Right lobe of liver (tissue), 6 donors: ENCODE results near the gene GBE1. TPM values are rescaled to one million over a fixed set of nuclear protein-coding genes. Genes with fewer than 3 reads are reported as not detected.
A peak's percentile ranks its signal among the peaks of the same experiment; 100 is the strongest.

Experiments used
- ATAC-seq, 4 donors: fragments of 200-7000 bp; cut with Tn5 transposase; one replicate each; pipeline ENCODE4 v1.9.1; 2020; ENCODE audit warnings: mild to moderate bottlenecking in 4 of 4, moderate library complexity in 4 of 4
- DNase-seq, 3 donors: peaks; one replicate each; pipeline ENCODE4 v3.0.0-alpha.2; 2020
- H3K27ac ChIP-seq, 3 donors: fragments of 200-600 bp; one replicate each; pipeline ENCODE4 v1.8.0; 2022
- H3K27me3 ChIP-seq, 2 donors: fragments of 200-600 bp; one replicate each; pipeline ENCODE4 v1.8.0; 2022
- H3K36me3 ChIP-seq, 4 donors: fragments of 200-600 bp; sonication (generic) in 1 of 4; one replicate each; pipeline versions ENCODE4 v1.5.1 to v1.8.0; 2017 to 2022; ENCODE audit warnings: control low read depth in 1 of 4
- H3K4me1 ChIP-seq, 4 donors: fragments of 200-600 bp; sonication (generic) in 1 of 4; one replicate each; pipeline versions ENCODE4 v1.5.1 to v1.8.0; 2017 to 2022; ENCODE audit warnings: control low read depth in 1 of 4
- H3K4me3 ChIP-seq, 3 donors: fragments of 200-600 bp; one replicate each; pipeline ENCODE4 v1.8.0; 2022
- H3K9me3 ChIP-seq, 4 donors: fragments of 200-600 bp; sonication (generic) in 1 of 4; one replicate each; pipeline versions ENCODE4 v1.5.1 to v1.8.0; 2017 to 2022; ENCODE audit warnings: control low read depth in 1 of 4
- POLR2A ChIP-seq: fragments of 450-650 bp; IDR thresholded peaks from one replicate; pipeline ENCODE4 v1.6.1; 2017; ENCODE audit warnings: antibody characterized with exemption, mild to moderate bottlenecking
- WGBS: methylation state at CpG from one replicate; pipeline ENCODE4 v1.1.6; 2018; ENCODE audit warnings: low coverage, low lambda C conversion rate; ENCODE audit not compliant: insufficient coverage; ENCODE audit errors: missing lambda C conversion rate; 5-methylcytosine and 5-hydroxymethylcytosine counted together
- intact Hi-C, 2 donors: fragments of 100-400 bp; cut with DNase I; formaldehyde crosslinking; loops; one replicate each; pipeline versions ENCODE4 v1.11.2 to v1.14.1; 2022
- total RNA-seq, 6 experiments: library from RNA; depleted of rRNA in 2 of 6; stranded (reverse); fragments of >200 nt in 2 of 6; fragmentation: NEBNext Ultra II Directional in 3 of 6; extraction: Animal tissue kit (Norgen Biotek cat#: 25700) in 3 of 6; gene quantifications; one replicate each; pipeline versions ENCODE4 v1.1.0 to v1.2.4, GENCODE V29; 2016 to 2023
- TF ChIP-seq, protein P1 (sequence below), 4 donors: fragments of 200-600 bp in 3 of 4; fragments of 450-650 bp in 1 of 4; IDR thresholded peaks; one replicate each; pipeline versions ENCODE4 v1.5.1 to v1.8.0; 2016 to 2022; ENCODE audit warnings: antibody characterized with exemption in 4 of 4, mild to moderate bottlenecking in 2 of 4
- donor health status: DM: no; HTN: yes; CAD: no.
- donor health status: DM: no; HTN: no; CAD: no.
- donor health status: DM: no; HTN: no; CAD: no.
- donor health status: DM: no; HTN: yes; CAD: no.
- donor health status: DM: no; HTN: yes; CAD: no.

The GBE1 gene
- total RNA-seq, 6 experiments from 2014 or later = 27.3 to 66.0 (median 57.3) TPM

DNA sequence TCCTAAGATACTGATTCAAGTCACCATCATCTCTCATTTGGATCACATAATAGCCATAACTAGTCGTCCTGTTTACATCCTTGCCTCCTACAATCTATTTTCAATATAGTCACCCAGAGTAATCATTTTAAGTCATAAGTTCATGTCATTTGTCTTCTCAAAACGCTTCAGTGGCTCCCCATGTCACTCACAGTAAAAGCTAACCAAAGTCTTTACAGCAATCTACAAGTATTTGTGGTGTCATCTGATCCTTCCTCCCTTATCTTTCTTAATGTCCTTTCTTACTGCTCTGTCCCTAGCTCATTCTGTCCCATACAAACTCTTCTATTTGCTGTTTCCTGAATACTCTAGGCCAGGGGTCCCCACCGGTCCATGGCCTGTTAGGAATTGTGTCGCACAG is 28.8 kb downstream of the GBE1 start:
- H3K27me3 ChIP-seq = no peaks in the 10 kb centered on the region
- H3K36me3 ChIP-seq = no peaks in the 10 kb centered on the region
- WGBS = 83% methylated on average over 4 of the region's 4 CpGs
- TF ChIP-seq POLR2A = no peak
- TF ChIP-seq, protein P1, sequence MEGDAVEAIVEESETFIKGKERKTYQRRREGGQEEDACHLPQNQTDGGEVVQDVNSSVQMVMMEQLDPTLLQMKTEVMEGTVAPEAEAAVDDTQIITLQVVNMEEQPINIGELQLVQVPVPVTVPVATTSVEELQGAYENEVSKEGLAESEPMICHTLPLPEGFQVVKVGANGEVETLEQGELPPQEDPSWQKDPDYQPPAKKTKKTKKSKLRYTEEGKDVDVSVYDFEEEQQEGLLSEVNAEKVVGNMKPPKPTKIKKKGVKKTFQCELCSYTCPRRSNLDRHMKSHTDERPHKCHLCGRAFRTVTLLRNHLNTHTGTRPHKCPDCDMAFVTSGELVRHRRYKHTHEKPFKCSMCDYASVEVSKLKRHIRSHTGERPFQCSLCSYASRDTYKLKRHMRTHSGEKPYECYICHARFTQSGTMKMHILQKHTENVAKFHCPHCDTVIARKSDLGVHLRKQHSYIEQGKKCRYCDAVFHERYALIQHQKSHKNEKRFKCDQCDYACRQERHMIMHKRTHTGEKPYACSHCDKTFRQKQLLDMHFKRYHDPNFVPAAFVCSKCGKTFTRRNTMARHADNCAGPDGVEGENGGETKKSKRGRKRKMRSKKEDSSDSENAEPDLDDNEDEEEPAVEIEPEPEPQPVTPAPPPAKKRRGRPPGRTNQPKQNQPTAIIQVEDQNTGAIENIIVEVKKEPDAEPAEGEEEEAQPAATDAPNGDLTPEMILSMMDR (IDR thresholded peaks at IDR 0.05) = no peak
- ATAC-seq (no peak), DNase-seq (no peak)
- no peaks in the 10 kb centered on the region for H3K9me3 ChIP-seq
- peaks cover 0 to 17% (median 3%) of the 10 kb centered on the region in 4 donors for H3K4me1 ChIP-seq
- no peak overlapping the region for H3K4me3 ChIP-seq
- H3K27ac ChIP-seq = no peak overlapping the region
- intact Hi-C loops = no loop called here

DNA sequence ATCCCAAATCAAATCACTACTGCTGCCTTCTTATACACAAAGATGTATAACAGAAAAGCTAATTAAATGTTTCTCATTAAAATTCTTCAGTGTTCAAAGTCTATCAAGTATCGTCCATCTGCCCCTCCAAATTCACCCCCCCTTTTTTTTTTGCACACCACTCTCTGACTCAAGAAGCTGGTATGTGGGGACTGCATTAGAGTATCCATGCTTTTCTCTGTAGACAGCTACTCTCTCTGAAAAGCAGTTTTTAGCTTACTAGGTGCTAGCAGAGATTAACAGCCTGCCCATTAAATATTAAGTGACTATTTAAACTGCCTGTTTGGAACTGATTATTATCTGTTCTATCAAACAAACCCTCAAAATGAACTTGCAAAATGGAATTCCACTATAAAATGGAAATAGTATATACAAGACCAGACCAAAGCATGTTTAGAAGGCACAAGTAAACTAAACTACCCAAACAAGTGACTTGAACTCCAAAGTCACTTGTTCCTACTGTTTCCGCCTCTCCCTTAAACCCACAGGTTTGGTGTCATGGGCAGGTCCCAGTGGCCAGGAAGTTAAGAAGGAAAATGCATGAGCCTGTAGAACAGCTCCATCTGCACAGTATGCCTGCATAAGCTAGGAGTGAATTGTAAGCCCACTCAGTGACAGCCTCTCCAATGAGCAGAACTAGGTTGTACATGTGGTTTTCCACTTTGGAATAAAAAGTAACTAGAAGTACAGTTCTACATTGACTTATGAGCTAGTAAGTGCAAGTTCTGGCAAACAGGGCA is 32.5 kb downstream of the GBE1 start:
- ATAC-seq = peak; percentile 52 to 60 (median 58)
- Histone ChIP-seq H3K27me3 (no peaks in the 10 kb centered on the region), H3K9me3 (no peaks in the 10 kb centered on the region), H3K4me1 (peaks cover 0 to 32% (median 7%) of the 10 kb centered on the region in 4 donors), H3K4me3 (peak overlapping the region in 1 of 3 donors; percentile 1), H3K27ac (peak overlapping the region in 2 of 3 donors; percentile 5 to 24), H3K36me3 (no peaks in the 10 kb centered on the region)
- no peak for TF ChIP-seq POLR2A
- TF ChIP-seq, protein P1 (IDR thresholded peaks at IDR 0.05) = no peak
- intact Hi-C loops = no loop called here
- no peak for DNase-seq
- WGBS = 45% methylated on average over 2 of the region's 2 CpGs

DNA sequence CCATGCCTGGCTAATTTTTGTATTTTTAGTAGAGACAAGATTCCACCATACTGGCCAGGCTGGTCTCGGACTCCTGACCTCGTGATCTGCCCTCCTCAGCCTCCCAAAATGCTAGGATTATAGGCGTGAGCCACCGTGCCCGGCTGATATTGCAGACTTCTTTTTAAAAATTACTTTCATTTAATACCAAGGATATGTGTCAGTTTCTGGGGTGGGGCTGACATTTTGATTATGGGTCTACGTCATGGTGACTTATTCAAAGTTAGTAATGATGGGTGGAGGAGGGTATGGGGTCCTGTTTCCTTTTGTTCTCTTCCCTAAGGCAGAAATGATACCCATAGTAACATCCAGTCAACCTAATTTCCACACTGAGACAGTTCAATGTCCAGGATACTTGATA is 34.7 kb downstream of the GBE1 start:
- peaks cover 0 to 39% (median 7%) of the 10 kb centered on the region in 4 donors for H3K4me1 ChIP-seq
- 83% methylated on average over 4 of the region's 6 CpGs for WGBS
- TF ChIP-seq, protein P1 (IDR thresholded peaks at IDR 0.05) = no peak
- TF ChIP-seq POLR2A = no peak
- H3K27me3 ChIP-seq = no peaks in the 10 kb centered on the region
- no peak overlapping the region for H3K27ac ChIP-seq
- no peaks in the 10 kb centered on the region for H3K36me3 ChIP-seq
- H3K4me3 ChIP-seq = no peak overlapping the region
- ATAC-seq = no peak
- H3K9me3 ChIP-seq = no peaks in the 10 kb centered on the region
- intact Hi-C loops = no loop called here
- DNase-seq = no peak

DNA sequence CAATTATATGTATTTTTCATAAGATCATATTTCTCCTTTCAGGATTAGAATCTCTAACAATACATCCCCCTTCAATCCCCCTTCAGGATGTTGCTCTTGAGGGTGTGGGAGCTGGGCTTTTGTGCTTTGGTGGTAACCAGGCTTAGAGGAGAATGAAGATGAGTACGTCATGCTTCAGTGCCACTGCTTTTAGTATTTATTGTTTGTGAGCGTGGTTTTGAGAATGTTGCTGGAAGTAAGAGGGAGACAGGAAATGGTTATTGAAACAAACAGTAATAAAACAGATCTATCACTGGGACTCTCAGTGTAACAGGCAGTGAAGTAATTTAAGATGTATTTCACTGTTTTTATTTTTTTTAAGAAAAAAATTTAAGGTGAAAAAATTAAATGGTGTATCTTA is 35.3 kb downstream of the GBE1 start:
- no peak for DNase-seq
- intact Hi-C loops = no loop called here
- WGBS = 73% methylated on average over 2 of the region's 2 CpGs
- no peak for TF ChIP-seq POLR2A
- TF ChIP-seq, protein P1 (IDR thresholded peaks at IDR 0.05) = no peak
- ATAC-seq = no peak
- Histone ChIP-seq H3K36me3 (no peaks in the 10 kb centered on the region), H3K4me1 (peaks cover 0 to 39% (median 7%) of the 10 kb centered on the region in 4 donors), H3K9me3 (no peaks in the 10 kb centered on the region), H3K27ac (no peak overlapping the region), H3K27me3 (no peaks in the 10 kb centered on the region), H3K4me3 (no peak overlapping the region)
